Neural crest cell (in vitro differentiated cells): ENCODE data around the gene RUSC1. TPM values are rescaled to one million over a fixed set of nuclear protein-coding genes. Genes with fewer than 3 reads are reported as not detected.
A peak's percentile ranks its signal among the peaks of the same experiment; 100 is the strongest.

Experiments
- DNase-seq: peaks from one replicate; pipeline ENCODE4 v3.0.0; 2021; ENCODE audit warnings: low read depth, mixed read lengths, low spot score
- H3K27ac Mint-ChIP-seq: one replicate; pipeline ENCODE4 v1.8.0; 2021; ENCODE audit warnings: mild to moderate bottlenecking, mixed read lengths; ENCODE audit not compliant: unreplicated experiment
- H3K27me3 Mint-ChIP-seq: 2 replicates; pipeline ENCODE4 v1.8.0; 2021; ENCODE audit warnings: low read depth, mild to moderate bottlenecking, mixed read lengths
- H3K36me3 Mint-ChIP-seq: 2 replicates; pipeline ENCODE4 v1.8.0; 2021; ENCODE audit warnings: low read depth, mild to moderate bottlenecking, mixed read lengths
- H3K4me1 Mint-ChIP-seq: 2 replicates; pipeline ENCODE4 v1.8.0; 2021; ENCODE audit warnings: mixed read lengths
- H3K4me3 Mint-ChIP-seq: one replicate; pipeline ENCODE4 v1.8.0; 2021; ENCODE audit warnings: mild to moderate bottlenecking, mixed read lengths
- H3K9me3 Mint-ChIP-seq: 2 replicates; pipeline ENCODE4 v1.8.0; 2021; ENCODE audit warnings: mixed read lengths
- total RNA-seq: library from RNA; stranded (reverse); gene quantifications from 2 replicates; pipeline ENCODE4 v1.2.1, GENCODE V29; 2021
- TF ChIP-seq, protein P1 (sequence below): fragments of 200-600 bp; sonication (generic); conservative IDR thresholded peaks from 2 replicates; pipeline ENCODE4 v1.5.0; 2021; ENCODE audit warnings: antibody characterized with exemption, mild to moderate bottlenecking

Gene RUSC1
- total RNA-seq, 1 donor from 2014 or later: 56.6 TPM

DNA sequence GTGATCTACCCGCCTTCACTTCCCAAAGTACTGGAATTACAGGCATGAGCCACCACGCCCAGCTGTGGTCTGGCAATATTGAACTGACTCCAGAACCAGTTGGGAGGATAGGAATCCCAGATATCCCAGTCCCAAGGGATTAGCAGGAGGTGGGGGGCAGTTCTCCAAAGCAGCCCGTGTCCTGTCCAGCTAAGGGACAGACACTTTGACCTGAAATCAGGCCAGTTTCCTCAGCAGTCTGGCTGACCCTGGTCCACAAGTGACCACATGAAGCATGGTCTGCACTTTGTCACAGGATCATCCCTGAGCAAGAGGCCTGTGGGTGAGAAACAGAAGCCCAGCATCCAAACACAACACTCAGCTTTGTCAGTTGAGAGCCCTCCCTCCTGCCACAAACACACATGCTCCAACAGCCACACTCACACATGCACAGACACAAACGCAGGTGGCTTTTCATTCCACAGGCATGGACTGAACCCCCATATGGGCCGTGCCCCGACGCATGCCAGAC is 14.8 kb upstream of the RUSC1 start:
- TF ChIP-seq, protein P1, sequence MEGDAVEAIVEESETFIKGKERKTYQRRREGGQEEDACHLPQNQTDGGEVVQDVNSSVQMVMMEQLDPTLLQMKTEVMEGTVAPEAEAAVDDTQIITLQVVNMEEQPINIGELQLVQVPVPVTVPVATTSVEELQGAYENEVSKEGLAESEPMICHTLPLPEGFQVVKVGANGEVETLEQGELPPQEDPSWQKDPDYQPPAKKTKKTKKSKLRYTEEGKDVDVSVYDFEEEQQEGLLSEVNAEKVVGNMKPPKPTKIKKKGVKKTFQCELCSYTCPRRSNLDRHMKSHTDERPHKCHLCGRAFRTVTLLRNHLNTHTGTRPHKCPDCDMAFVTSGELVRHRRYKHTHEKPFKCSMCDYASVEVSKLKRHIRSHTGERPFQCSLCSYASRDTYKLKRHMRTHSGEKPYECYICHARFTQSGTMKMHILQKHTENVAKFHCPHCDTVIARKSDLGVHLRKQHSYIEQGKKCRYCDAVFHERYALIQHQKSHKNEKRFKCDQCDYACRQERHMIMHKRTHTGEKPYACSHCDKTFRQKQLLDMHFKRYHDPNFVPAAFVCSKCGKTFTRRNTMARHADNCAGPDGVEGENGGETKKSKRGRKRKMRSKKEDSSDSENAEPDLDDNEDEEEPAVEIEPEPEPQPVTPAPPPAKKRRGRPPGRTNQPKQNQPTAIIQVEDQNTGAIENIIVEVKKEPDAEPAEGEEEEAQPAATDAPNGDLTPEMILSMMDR: no peak
- Mint-ChIP-seq H3K36me3 (peaks cover 11% of the 10 kb centered on the region), H3K27me3 (no peaks in the 10 kb centered on the region), H3K27ac (peak overlapping the region; percentile 84), H3K4me1 (peaks cover 50% of the 10 kb centered on the region), H3K9me3 (no peaks in the 10 kb centered on the region), H3K4me3 (peak overlapping the region; percentile 62)
- DNase-seq: no peak

DNA sequence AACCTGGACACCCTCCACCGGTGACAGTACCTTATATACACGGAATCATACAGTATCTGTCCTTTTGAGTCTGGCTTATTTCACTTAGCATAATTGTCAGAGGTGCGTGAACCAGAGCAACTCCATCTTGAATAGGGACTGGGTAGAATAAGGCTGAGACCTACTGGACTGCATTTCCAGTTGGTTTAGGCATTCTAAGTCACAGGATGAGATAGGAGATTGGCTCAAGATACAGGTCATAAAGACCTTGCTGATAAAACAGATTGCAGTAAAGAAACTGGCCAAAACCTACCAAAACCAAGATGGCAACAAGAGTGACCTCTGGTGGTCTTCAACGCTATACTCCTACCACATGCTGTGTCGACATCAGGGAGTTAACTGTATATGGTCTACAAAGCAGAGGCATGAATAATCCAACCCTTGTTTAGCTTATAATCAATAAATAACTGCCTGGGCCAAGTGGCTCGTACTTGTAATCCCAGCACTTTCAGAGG is 13.4 kb upstream of the RUSC1 start:
- Mint-ChIP-seq H3K4me3 (peak overlapping the region; percentile 84), H3K36me3 (peaks cover 21% of the 10 kb centered on the region), H3K27ac (peak overlapping the region; percentile 84), H3K27me3 (no peaks in the 10 kb centered on the region), H3K4me1 (peaks cover 54% of the 10 kb centered on the region), H3K9me3 (no peaks in the 10 kb centered on the region)
- DNase-seq: no peak
- TF ChIP-seq, protein P1: peak; percentile 50

DNA sequence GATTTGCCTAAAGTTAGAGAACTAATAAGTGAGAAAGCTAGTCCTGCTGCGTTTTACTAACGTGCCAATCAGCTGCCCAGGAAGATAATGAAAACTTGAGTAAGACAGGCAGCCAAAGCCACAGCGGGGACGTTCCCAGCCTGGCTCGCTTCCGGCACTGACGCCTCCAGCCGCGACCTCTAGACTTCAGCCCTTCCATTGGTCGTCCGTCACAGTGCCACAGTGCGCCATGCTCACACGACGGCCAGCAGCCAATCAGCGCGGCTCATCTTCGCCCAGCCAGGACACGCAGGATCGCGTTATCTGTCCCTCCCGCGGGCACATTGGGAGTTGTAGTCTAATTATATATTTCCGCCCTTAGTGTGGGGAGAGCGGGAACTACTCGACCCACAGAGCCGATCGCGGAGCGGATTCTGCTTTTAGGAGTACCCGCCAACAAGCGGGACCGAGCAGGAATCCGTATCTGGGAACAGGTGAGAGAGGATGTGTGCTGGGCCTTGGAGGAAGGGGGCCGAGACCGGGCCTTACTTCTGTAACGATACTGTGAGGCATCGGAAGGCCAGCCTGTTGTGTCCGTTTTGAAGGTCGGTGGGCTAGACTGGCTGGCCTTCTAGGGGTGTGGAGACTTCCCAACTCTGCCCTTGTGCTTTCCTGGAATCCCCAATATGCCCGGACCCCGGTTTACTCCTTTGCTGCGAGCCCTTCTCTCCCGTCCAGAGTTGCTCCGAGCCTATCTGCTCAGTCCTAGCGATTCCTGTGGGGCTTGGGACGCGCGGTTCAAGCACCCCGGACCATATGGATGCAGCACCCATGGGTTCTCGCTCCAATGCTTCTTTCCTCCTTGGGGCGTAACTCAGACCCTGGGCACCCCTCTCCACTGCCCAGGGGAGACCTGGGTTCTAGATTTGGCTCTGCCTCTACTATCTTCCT is 11.9 kb upstream of the RUSC1 start, which contains the start of gene FDPS:
Gene FDPS (plus strand): TSS at position 374 of the 930 bp plus-strand sequence. CDS start 924 bp downstream, outside the sequence.
- Mint-ChIP-seq H3K4me3 (peak within 1 kb of the TSS; percentile 98), H3K4me1 (peaks cover 58% of the 10 kb centered on the region)
- TF ChIP-seq, protein P1: no peak

DNA sequence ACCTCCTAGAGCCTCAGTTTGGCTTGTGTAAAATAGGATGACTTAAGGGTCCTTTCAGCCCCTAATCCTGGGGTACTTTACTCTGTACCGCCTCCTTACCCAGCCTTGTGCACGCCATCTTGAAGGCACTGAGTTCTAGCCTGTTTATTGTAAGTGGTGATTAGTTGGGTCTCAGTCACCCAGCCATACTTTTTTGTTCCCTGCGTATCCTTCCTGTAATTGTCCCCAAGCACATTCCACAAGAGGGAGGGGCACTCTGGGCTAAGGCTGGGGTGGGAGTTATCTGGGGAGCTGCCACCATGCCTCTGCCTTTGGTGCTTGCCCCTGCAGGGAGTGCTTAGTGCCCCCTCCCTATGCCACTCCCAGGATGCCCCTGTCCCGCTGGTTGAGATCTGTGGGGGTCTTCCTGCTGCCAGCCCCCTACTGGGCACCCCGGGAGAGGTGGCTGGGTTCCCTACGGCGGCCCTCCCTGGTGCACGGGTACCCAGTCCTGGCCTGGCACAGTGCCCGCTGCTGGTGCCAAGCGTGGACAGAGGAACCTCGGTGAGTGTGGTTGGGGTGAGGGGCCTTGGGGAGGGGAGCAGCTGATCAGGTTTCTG is 11.2 kb upstream of the RUSC1 start:
- Mint-ChIP-seq H3K4me3 (peak overlapping the region; percentile 98), H3K9me3 (no peaks in the 10 kb centered on the region), H3K4me1 (peaks cover 55% of the 10 kb centered on the region), H3K36me3 (peaks cover 30% of the 10 kb centered on the region), H3K27me3 (no peaks in the 10 kb centered on the region), H3K27ac (peak overlapping the region; percentile 95)
- TF ChIP-seq, protein P1: no peak
- no peak for DNase-seq

More for the DNA sequence above, 11.9 kb upstream of the RUSC1 start, which contains the start of gene FDPS:
- H3K27me3 Mint-ChIP-seq: no peaks in the 10 kb centered on the region
- peak; percentile 88 for DNase-seq
- peaks cover 30% of the 10 kb centered on the region for H3K36me3 Mint-ChIP-seq
- H3K9me3 Mint-ChIP-seq: no peaks in the 10 kb centered on the region
- H3K27ac Mint-ChIP-seq: peak within 1 kb of the TSS; percentile 95

DNA sequence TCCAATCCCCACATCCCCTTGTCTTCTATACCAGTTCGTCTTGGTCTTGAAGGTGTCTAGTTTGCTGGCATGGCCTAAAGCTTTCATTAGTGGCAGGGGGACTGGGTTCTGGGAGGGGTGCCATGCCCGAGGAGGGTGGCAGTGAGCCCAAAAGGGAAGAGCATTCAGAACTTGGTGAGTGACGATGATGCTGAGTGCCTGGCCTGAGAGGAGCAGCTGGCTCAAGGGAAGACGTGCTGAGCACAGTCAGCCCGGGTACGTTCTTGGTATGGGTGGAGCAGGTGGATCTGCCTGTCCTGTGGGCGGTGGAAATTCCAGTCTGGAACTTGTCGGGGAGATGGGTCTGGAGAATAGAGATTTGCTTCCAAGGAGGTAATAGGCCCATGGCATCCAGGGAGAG is 7.4 kb upstream of the RUSC1 start:
- Mint-ChIP-seq H3K4me1 (peaks cover 52% of the 10 kb centered on the region), H3K9me3 (no peaks in the 10 kb centered on the region), H3K27ac (peak overlapping the region; percentile 93), H3K27me3 (peaks cover 2% of the 10 kb centered on the region), H3K4me3 (peak overlapping the region; percentile 82), H3K36me3 (peaks cover 42% of the 10 kb centered on the region)
- DNase-seq: no peak
- TF ChIP-seq, protein P1: no peak
